Prostate gland (tissue), 2 donors: ENCODE measurements around the gene XCL1.

ENCODE experiments used
- CTCF ChIP-seq, 4 experiments: fragments of 200-600 bp in 2 of 4; fragments of 450-650 bp in 2 of 4; sonication (generic) in 2 of 4; IDR thresholded peaks; 1 replicate in 3 of 4; 2 replicates in 1 of 4; pipeline ENCODE4 v1.5.1; 2016 to 2019; ENCODE audit warnings: antibody characterized with exemption in 4 of 4, mild to moderate bottlenecking in 2 of 4, moderate library complexity in 2 of 4
- POLR2A ChIP-seq: fragments of 450-650 bp; IDR thresholded peaks from one replicate; pipeline ENCODE4 v1.6.1; 2016; ENCODE audit warnings: antibody characterized with exemption, mild to moderate bottlenecking
- POLR2AphosphoS5 ChIP-seq: sonication (generic); formaldehyde crosslinking; IDR thresholded peaks from one replicate; pipeline ENCODE4 v1.6.1; 2017; ENCODE audit warnings: antibody characterized with exemption

DNA sequence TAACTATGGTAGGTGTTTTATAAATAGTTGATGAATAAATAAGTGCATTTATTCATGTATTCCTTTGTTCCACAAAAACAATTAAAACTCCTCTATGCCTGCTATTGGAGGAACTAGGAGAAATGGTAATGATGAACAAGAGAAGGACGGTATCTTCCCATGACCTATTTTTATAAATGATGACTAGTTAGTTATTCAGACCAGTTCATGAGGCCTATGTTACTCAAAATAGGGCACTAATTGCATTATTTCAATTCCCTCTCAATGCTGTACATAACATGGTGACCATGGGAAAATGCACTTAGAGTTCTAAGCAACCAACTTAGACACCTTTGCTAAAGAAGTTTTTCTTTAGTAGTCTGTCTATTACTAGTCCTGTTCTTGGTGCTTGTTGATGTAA, 53.1 kb downstream of the XCL1 start:
- TF ChIP-seq POLR2AphosphoS5 (no peak), CTCF (IDR thresholded peaks at IDR 0.05) (no peak), POLR2A (no peak)
